IPS-15b (cell line): ENCODE results near the gene STK39.

Experiments used
- H3K27me3 ChIP-seq: one replicate; pipeline ENCODE4 v1.6.1; 2013; ENCODE audit warnings: low read length; ENCODE audit not compliant: control insufficient read depth, insufficient read depth
- H3K36me3 ChIP-seq: one replicate; pipeline ENCODE4 v1.6.1; 2013; ENCODE audit warnings: low read length; ENCODE audit not compliant: control insufficient read depth, insufficient read depth
- H3K4me1 ChIP-seq: one replicate; pipeline ENCODE4 v1.6.1; 2013; ENCODE audit warnings: mild to moderate bottlenecking, low read length; ENCODE audit not compliant: control insufficient read depth, insufficient read depth
- H3K4me3 ChIP-seq: one replicate; pipeline ENCODE4 v1.5.1; 2013; ENCODE audit warnings: low read depth, low read length
- H3K9ac ChIP-seq: one replicate; pipeline ENCODE4 v1.6.1; 2013; ENCODE audit warnings: low read depth, mild to moderate bottlenecking, low read length
- H3K9me3 ChIP-seq: one replicate; pipeline ENCODE4 v1.6.1; 2013; ENCODE audit warnings: mild to moderate bottlenecking, low read length; ENCODE audit not compliant: control insufficient read depth, insufficient read depth

STK39 gene

DNA sequence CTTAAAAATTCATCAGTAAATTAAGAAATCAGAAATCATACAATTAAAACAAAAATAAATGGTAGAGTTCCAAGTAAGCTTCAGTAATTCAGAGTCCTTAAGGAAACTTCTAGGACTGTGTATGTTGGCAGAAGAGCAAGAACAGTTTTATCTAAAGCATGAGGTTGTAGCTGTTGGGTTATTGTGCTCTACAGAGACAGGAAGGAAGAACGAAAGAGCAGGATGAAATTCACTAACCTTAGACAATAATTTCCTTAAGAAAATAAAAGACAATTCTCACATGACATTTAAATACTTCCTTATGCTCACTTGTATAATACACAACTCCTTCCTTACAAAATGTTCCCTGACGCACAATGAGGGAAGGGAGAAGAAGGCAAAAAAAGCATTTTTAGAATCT is 133.4 kb downstream of the STK39 start:
- Histone ChIP-seq H3K36me3 (no peaks in the 10 kb centered on the region), H3K9me3 (no peaks in the 10 kb centered on the region), H3K4me3 (no peak overlapping the region), H3K9ac (no peak overlapping the region), H3K4me1 (peaks cover 3% of the 10 kb centered on the region), H3K27me3 (no peaks in the 10 kb centered on the region)

DNA sequence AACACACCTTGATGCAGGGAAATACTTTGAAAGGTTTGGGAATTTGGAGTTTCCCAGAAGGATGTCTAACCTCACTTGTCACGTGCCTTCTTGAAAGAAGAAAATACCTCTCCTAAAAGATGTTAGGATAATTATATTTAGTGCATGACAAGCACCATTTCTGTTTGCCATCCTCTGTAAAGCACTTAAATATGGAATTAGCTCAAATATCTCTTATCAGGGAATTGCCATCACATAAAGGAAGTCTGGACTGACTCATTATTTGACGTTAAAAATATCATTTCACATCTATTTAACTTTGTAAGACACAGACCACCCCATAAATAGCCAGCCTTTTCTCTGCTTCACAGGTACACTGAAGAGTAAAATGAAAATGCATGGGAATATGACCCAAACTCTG is 140.1 kb downstream of the STK39 start:
- no peaks in the 10 kb centered on the region for H3K36me3 ChIP-seq
- H3K4me3 ChIP-seq: no peak overlapping the region
- no peaks in the 10 kb centered on the region for H3K27me3 ChIP-seq
- no peak overlapping the region for H3K9ac ChIP-seq
- no peaks in the 10 kb centered on the region for H3K9me3 ChIP-seq
- H3K4me1 ChIP-seq: no peaks in the 10 kb centered on the region

DNA sequence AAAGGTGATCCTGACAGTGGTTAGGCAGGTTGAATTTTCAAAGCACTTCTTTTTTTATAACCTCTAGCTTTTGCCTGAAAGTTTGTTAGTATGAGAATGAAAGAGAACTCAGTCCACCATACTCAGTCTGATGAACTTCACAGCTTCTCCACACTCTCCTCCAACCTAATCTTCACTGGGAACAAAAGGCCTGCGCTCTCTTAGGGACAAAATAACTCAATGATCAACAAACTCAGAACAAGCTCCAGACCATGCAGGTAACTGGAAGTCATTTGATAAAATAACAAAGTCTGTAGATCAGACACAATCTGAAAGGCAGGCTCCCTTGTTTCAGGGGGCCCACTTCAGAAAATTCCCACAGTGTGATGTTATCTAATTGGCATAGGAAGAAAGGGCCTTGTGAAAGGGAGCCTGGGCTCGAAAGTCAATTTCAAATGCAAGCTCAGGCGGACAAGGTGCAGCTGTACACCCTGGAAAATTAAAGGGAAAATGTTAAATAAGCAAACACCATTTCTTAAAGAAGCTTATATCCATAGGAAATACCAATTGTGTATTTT is 142.2 kb downstream of the STK39 start:
- H3K4me3 ChIP-seq: no peak overlapping the region
- no peaks in the 10 kb centered on the region for H3K9me3 ChIP-seq
- no peaks in the 10 kb centered on the region for H3K4me1 ChIP-seq
- no peaks in the 10 kb centered on the region for H3K27me3 ChIP-seq
- no peaks in the 10 kb centered on the region for H3K36me3 ChIP-seq
- no peak overlapping the region for H3K9ac ChIP-seq

DNA sequence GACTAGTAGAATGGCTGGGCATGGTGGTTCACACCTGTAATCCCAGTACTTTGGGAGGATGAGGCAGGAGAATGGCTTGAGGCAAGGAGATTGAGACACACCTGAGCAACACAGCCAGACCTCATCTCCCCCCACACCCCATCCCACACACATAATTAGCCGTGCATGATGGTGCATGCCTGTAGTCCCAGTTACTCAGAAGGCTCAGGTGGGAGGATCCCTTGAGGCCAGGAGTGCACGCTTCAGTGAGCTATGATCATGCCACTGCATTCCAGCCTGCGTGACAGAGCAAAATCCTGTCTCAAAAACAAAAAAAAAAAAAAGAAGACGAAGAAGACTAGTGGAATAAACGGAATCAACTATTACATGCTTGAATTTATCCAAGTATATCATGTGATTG is 150.0 kb downstream of the STK39 start:
- H3K27me3 ChIP-seq: no peaks in the 10 kb centered on the region
- H3K4me3 ChIP-seq: no peak overlapping the region
- H3K36me3 ChIP-seq: no peaks in the 10 kb centered on the region
- no peak overlapping the region for H3K9ac ChIP-seq
- H3K4me1 ChIP-seq: no peaks in the 10 kb centered on the region
- no peaks in the 10 kb centered on the region for H3K9me3 ChIP-seq

DNA sequence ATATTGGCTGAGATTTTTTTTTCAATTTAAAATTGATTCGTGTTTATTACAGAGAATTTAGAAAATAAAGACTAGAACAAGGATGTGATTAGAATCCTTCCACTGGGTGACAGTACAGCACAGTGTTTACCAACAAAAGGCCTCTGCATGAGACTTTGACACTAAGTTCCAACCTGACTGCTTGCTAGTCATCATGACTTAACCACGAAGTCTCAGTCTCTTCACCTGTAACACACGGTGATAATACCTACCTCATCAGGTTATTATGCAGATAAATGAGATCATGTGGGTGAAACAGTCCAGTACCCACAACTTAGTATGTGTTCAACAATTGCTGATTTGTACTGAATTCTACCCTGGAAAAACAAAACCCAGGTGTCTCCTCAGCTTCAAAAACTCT is 151.2 kb downstream of the STK39 start:
- Histone ChIP-seq H3K9me3 (no peaks in the 10 kb centered on the region), H3K4me3 (no peak overlapping the region), H3K27me3 (no peaks in the 10 kb centered on the region), H3K9ac (no peak overlapping the region), H3K36me3 (no peaks in the 10 kb centered on the region), H3K4me1 (no peaks in the 10 kb centered on the region)

DNA sequence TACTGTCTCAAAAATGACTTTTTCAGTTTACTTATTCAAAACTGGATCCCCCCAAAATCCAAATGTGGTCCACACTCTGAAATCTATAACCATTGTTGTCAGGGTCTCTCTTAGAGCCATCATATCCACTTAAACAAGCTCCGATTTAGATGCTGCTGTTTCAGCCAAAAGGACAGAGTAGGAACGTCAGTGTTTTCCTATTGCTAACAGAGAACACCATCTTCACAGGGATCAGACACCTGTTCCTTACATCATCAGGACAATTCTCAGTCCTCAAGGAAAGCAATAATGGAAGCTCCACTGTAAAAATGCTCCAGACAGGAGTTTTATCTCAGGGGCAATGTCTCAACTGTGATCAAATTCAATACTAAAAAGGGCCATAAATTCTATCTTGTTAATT is 155.4 kb downstream of the STK39 start:
- Histone ChIP-seq H3K27me3 (no peaks in the 10 kb centered on the region), H3K4me3 (no peak overlapping the region), H3K36me3 (no peaks in the 10 kb centered on the region), H3K9ac (no peak overlapping the region), H3K9me3 (no peaks in the 10 kb centered on the region), H3K4me1 (no peaks in the 10 kb centered on the region)

DNA sequence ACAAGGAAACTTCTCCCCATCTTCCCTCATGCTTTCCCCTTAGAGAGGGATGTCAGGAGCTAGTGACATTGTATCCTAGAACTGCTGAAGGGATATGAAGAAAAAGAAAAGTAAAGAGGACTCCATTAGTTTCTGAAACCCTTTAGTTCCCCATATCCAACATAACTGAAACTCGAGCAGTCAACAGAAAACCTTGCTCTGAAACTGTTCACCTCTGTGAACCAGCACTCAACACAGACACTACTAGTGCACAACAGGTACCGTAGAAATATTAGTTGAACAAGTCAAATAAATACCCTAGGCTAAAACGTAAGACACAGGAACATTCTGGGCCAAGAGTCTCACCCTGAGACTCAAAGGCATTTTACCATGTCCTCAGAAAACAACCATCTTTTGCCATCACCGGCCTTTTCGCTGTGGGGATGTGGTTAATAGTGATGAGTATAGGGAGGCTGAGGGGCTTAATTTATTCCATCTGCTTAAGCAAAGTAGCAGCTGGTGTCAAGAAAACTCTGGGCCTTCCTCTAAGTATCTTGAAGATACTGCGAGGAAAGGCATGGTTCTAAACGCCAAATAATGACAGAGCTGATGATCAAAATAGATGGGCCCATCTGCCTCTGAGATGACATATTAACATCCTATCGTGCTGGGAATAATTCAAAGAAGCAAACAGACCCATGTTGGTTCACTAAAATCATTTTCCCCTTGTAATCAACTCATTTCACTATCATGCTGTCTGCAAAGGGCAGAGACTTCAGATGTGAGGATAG is 156.8 kb downstream of the STK39 start:
- Histone ChIP-seq H3K9ac (no peak overlapping the region), H3K9me3 (no peaks in the 10 kb centered on the region), H3K36me3 (no peaks in the 10 kb centered on the region), H3K4me3 (no peak overlapping the region), H3K4me1 (no peaks in the 10 kb centered on the region), H3K27me3 (no peaks in the 10 kb centered on the region)

DNA sequence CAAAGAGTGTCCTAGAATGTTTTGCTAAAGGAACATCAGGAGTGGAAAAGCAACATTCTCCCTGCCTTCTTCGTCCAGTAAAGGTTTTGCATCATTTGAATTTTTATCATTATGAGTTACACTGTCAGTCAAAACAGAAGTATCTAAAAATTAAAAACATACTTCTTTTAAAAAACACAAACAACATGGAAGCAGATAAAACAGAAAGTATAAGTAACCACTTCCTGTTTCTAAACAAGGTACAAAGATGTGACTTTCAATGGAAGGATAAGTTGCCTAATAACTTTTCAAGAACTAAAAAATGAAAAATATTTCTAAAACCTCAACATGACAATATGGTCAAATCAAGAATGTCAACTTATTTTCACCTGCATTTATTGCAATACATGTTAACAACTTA is 158.2 kb downstream of the STK39 start:
- no peaks in the 10 kb centered on the region for H3K9me3 ChIP-seq

DNA sequence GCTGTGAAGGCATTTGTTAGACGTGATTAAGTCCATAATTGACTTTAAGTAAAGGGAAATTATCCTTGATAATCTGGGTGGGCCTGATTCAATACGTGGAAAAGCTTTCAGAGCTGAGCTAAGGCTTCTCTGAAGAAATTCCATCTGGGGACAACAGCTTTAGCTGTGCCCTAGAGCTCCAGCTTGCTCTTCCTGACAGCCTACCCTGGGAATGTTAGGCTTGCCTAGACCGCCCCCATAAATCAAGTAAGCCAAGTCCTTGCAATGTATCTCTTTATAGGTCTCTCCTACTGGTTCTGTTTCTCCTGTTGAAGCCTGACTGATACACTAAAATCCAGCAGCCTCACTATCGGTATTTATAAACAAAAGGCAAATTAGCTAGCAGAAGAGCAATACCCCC is 160.0 kb downstream of the STK39 start:
- Histone ChIP-seq H3K36me3 (no peaks in the 10 kb centered on the region), H3K4me1 (peaks cover 3% of the 10 kb centered on the region), H3K27me3 (no peaks in the 10 kb centered on the region), H3K4me3 (no peak overlapping the region), H3K9ac (no peak overlapping the region), H3K9me3 (no peaks in the 10 kb centered on the region)

More for the DNA sequence above, 158.2 kb downstream of the STK39 start:
- Histone ChIP-seq H3K4me3 (no peak overlapping the region), H3K4me1 (peaks cover 1% of the 10 kb centered on the region), H3K27me3 (no peaks in the 10 kb centered on the region), H3K36me3 (no peaks in the 10 kb centered on the region), H3K9ac (no peak overlapping the region)

DNA sequence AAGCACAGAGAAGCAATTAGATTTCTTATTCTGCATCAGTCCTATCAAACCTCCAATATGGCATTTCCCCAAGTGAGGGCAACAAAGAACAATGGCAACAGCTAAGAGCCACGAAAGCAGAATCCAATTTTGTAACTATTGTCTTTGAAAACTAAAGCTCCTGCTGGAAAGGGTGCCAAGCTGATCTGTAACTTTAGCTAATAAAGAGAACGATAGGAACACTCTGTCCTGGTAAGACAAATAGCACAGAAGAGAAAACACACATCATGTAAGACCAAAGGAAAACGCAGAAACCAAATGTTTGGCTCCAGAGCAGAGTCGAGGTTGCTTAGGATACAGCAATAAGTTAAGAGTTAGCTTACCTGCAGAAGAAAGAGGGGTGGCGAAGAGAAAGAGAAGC is 160.5 kb downstream of the STK39 start:
- Histone ChIP-seq H3K4me3 (no peak overlapping the region), H3K9me3 (no peaks in the 10 kb centered on the region), H3K9ac (no peak overlapping the region), H3K36me3 (no peaks in the 10 kb centered on the region), H3K4me1 (peaks cover 3% of the 10 kb centered on the region), H3K27me3 (no peaks in the 10 kb centered on the region)

DNA sequence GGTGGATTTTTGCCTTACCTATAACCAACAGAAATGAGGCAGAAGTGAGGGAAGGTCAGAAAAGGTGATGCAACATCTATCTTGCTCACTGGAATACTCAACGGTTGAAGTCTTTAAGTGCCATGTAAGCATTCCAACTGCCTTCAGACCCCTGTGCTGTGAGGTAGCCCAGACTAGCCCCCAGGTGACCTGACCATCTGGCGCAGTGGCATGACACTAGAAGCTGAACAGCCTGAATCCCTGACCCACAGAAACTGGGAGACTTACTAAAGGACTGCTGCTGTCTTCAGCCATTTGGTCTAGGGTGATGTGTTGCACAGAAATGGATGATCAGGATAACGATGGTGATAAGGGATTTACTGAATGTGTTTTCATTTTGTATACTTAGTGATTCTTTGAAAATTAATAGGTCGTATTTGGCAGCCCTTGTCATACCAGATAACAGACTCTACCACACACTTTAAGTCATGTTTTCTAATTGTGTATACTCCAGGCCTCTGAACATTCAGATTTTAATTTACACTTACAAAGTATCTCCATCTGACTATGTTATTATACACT is 161.5 kb downstream of the STK39 start:
- no peaks in the 10 kb centered on the region for H3K9me3 ChIP-seq
- no peaks in the 10 kb centered on the region for H3K27me3 ChIP-seq
- no peak overlapping the region for H3K9ac ChIP-seq
- H3K4me1 ChIP-seq: peaks cover 3% of the 10 kb centered on the region
- H3K36me3 ChIP-seq: no peaks in the 10 kb centered on the region
- H3K4me3 ChIP-seq: no peak overlapping the region

DNA sequence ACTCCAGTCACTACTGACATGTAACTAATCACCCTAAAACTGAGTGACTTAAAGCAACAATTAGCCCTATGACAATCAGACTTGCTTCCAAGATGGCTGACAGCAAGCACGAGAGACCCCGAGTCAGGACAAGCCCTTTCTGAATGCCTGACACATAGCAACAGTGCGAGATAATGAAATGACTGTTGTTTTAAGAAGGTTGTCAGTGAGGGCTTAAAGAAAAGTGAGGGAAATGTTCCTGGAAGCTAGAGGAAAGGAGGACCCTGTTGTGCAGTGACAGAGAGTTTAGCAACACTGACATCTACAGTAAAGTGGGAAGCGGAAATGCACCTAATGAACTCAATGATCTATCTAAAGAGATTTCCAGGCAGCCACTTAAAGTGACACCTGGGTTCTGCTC is 163.1 kb downstream of the STK39 start:
- Histone ChIP-seq H3K4me1 (peaks cover 3% of the 10 kb centered on the region), H3K36me3 (no peaks in the 10 kb centered on the region), H3K4me3 (no peak overlapping the region), H3K9me3 (no peaks in the 10 kb centered on the region), H3K27me3 (no peaks in the 10 kb centered on the region), H3K9ac (no peak overlapping the region)
